ENCODE data around the gene VWF.

VWF gene

DNA sequence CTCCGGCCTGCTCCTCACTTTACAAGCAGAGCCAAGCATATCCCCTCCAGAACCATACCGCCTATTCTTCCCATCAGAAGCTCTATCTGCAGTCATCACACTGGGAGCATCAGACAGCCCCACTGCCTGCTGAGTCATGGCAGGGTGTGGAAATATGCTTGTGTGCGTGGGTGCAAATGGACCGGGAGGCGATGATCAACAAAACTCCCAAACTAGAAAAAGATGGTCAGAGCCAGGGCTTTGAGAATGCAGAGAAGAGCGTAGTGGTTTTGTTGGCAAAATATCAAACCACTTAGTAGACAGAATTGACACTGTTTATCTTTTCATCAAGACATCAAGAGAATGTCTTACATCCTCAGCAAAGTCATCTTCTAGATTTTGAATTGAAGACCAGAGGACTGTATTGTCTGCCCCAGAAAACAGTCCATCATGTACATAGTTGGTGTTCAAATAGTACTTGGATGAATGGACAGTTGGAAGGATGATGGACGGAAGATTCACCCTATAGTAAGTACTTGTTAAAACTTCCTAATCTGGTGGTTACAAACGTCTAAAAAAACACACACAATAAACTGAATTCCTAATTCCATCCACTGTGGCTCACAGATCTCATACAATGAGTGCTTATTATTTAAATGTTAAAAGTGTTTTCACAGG is 54.9 kb downstream of the VWF start:
- no peaks in the 10 kb centered on the region for H3K79me2 ChIP-seq
- no peak overlapping the region for H2AFZ ChIP-seq
- H3K36me3 ChIP-seq (ENCODE audit: control insufficient read depth, insufficient read depth, low read length): no peaks in the 10 kb centered on the region
- TF ChIP-seq, protein P1, sequence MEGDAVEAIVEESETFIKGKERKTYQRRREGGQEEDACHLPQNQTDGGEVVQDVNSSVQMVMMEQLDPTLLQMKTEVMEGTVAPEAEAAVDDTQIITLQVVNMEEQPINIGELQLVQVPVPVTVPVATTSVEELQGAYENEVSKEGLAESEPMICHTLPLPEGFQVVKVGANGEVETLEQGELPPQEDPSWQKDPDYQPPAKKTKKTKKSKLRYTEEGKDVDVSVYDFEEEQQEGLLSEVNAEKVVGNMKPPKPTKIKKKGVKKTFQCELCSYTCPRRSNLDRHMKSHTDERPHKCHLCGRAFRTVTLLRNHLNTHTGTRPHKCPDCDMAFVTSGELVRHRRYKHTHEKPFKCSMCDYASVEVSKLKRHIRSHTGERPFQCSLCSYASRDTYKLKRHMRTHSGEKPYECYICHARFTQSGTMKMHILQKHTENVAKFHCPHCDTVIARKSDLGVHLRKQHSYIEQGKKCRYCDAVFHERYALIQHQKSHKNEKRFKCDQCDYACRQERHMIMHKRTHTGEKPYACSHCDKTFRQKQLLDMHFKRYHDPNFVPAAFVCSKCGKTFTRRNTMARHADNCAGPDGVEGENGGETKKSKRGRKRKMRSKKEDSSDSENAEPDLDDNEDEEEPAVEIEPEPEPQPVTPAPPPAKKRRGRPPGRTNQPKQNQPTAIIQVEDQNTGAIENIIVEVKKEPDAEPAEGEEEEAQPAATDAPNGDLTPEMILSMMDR (IDR thresholded peaks at IDR 0.05): no peak
- H3K9me3 ChIP-seq (ENCODE audit: control insufficient read depth, low read length): no peaks in the 10 kb centered on the region
- no peak overlapping the region for H3K4me2 ChIP-seq (ENCODE audit: low read length)
- H3K27me3 ChIP-seq (ENCODE audit: control insufficient read depth, insufficient read depth, low read length): no peaks in the 10 kb centered on the region
- no peak overlapping the region for H3K4me3 ChIP-seq (ENCODE audit: low read depth, low read length)
- H3K4me1 ChIP-seq: peaks cover 13% of the 10 kb centered on the region
- no peak overlapping the region for H3K27ac ChIP-seq
- H3K9ac ChIP-seq: no peak overlapping the region

DNA sequence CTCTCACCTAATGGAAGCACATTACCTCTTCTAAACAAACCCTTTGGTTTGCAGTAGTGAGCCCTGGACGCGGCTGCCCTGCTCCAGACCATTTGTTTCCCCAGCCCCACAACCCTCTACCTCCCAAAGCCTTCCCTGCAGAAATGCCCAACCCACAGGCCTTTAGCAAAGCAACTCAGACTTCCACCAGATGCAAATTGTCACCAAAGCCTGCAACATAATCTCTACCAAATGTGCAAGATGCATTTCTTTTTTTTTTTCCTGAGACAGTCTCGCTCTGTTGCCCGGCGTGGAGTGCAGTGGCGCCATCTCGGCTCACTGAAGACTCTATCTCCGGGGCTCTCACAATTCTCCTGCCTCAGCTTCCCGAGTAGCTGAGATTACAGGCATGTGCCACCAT is 56.2 kb downstream of the VWF start:
- no peaks in the 10 kb centered on the region for H3K79me2 ChIP-seq
- peaks cover 13% of the 10 kb centered on the region for H3K4me1 ChIP-seq
- no peak overlapping the region for H3K4me3 ChIP-seq (ENCODE audit: low read depth, low read length)
- no peaks in the 10 kb centered on the region for H3K27me3 ChIP-seq (ENCODE audit: control insufficient read depth, insufficient read depth, low read length)
- no peak overlapping the region for H3K4me2 ChIP-seq (ENCODE audit: low read length)
- no peaks in the 10 kb centered on the region for H3K9me3 ChIP-seq (ENCODE audit: control insufficient read depth, low read length)
- H3K27ac ChIP-seq: no peak overlapping the region
- TF ChIP-seq, protein P1 (IDR thresholded peaks at IDR 0.05): no peak
- H2AFZ ChIP-seq: no peak overlapping the region
- H3K9ac ChIP-seq: no peak overlapping the region
- H3K36me3 ChIP-seq (ENCODE audit: control insufficient read depth, insufficient read depth, low read length): no peaks in the 10 kb centered on the region

DNA sequence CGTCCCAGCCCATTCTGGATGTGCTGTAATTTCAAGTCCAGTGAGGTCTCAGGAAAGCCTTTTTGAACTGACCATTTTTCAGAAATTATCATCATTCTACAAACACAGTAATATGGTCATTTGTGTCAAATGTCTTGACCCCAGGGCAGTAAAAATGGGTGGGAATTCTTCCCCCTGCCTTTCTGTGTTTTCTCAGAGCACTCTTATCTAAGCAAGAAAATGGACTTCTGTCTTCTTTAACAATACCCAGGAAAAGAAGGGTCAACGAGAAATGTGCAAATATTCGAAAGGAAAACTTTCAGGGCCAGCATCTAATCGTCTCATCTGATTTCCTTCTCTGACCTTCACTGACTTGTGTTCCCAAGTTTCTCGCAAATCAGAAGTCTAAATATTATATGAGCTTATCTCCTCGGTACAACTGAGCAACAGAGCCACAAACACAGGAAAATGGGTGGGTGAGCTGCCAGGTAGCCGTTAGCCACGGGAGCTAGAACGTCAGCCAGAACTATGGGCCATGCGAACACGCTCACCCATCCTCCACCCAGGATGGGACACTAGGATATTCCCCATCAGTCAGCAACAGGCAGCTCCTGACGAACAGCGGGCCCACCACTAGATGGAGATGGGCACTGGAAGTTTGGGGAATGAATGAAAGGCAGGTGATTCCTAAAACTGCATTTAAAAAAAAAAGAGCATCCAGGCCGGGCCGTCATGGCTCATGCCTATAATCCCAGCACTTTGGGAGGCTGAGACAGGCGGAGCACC is 57.1 kb downstream of the VWF start:
- TF ChIP-seq, protein P1 (IDR thresholded peaks at IDR 0.05): peak; percentile 19
- Histone ChIP-seq H3K4me1 (peaks cover 13% of the 10 kb centered on the region), H2AFZ (peak overlapping the region; percentile 29), H3K9me3 (ENCODE audit: control insufficient read depth, low read length) (no peaks in the 10 kb centered on the region), H3K36me3 (ENCODE audit: control insufficient read depth, insufficient read depth, low read length) (no peaks in the 10 kb centered on the region), H3K79me2 (no peaks in the 10 kb centered on the region), H3K27me3 (ENCODE audit: control insufficient read depth, insufficient read depth, low read length) (no peaks in the 10 kb centered on the region), H3K4me2 (ENCODE audit: low read length) (no peak overlapping the region), H3K9ac (no peak overlapping the region), H3K4me3 (ENCODE audit: low read depth, low read length) (no peak overlapping the region), H3K27ac (no peak overlapping the region)

DNA sequence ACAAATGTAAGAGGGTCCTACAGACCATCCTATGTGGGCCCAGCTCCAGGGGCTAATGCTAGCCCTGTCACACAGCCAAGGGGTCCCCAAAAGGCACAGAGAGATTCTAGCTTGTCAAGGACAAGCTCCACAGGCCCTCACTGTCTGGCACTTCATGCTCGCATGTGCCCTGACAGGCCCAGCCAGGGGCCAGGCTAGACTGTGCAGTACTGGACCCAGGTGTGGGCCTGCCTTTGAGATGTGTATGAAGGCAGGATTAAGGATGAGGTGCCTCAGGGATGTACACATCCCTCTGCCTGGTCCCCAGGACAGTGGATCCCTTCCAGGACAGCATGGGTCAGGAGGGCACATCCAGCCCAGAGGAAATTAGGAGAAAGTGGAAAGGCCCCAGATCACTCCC is 57.8 kb downstream of the VWF start:
- H3K27ac ChIP-seq: no peak overlapping the region
- TF ChIP-seq, protein P1 (IDR thresholded peaks at IDR 0.05): no peak
- H3K9me3 ChIP-seq (ENCODE audit: control insufficient read depth, low read length): no peaks in the 10 kb centered on the region
- no peak overlapping the region for H3K9ac ChIP-seq
- H3K4me1 ChIP-seq: peaks cover 13% of the 10 kb centered on the region
- H3K27me3 ChIP-seq (ENCODE audit: control insufficient read depth, insufficient read depth, low read length): no peaks in the 10 kb centered on the region
- no peak overlapping the region for H3K4me2 ChIP-seq (ENCODE audit: low read length)
- no peak overlapping the region for H2AFZ ChIP-seq
- no peaks in the 10 kb centered on the region for H3K79me2 ChIP-seq
- no peaks in the 10 kb centered on the region for H3K36me3 ChIP-seq (ENCODE audit: control insufficient read depth, insufficient read depth, low read length)
- no peak overlapping the region for H3K4me3 ChIP-seq (ENCODE audit: low read depth, low read length)

DNA sequence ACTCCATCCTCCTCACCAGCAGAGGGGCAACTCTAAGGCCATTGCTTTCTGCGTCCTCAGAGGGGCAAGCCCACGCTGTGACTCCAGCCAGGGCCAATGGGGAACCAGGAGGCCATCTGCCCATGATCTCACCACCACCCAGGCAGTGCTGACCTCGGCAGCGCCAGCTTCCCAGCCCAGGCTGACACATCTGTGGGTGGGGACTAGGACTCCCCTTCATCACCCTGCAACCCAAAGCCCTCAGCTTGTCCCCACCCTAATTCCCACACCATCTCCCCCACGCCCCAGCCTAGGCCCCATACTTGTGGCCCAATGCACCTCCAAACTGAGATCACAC is 58.6 kb downstream of the VWF start:
- H3K27ac ChIP-seq: no peak overlapping the region
- H3K4me2 ChIP-seq (ENCODE audit: low read length): no peak overlapping the region
- no peak overlapping the region for H2AFZ ChIP-seq
- H3K27me3 ChIP-seq (ENCODE audit: control insufficient read depth, insufficient read depth, low read length): no peaks in the 10 kb centered on the region
- H3K4me1 ChIP-seq: peaks cover 13% of the 10 kb centered on the region
- no peak overlapping the region for H3K9ac ChIP-seq
- H3K79me2 ChIP-seq: no peaks in the 10 kb centered on the region
- TF ChIP-seq, protein P1 (IDR thresholded peaks at IDR 0.05): no peak
- no peaks in the 10 kb centered on the region for H3K36me3 ChIP-seq (ENCODE audit: control insufficient read depth, insufficient read depth, low read length)
- no peak overlapping the region for H3K4me3 ChIP-seq (ENCODE audit: low read depth, low read length)
- H3K9me3 ChIP-seq (ENCODE audit: control insufficient read depth, low read length): no peaks in the 10 kb centered on the region
